GM10266 (cell line): ENCODE measurements around the gene RTL5.

Experiments
- DNase-seq: peaks from one replicate; pipeline ENCODE4 v3.0.0; 2012; ENCODE audit errors: extremely low spot score
- CTCF ChIP-seq: IDR thresholded peaks from 2 replicates; pipeline ENCODE4 v1.5.1; 2012; ENCODE audit warnings: mild to moderate bottlenecking, low read depth; ENCODE audit not compliant: control insufficient read depth, insufficient read depth; ENCODE audit errors: missing control alignments

Gene RTL5

GRCh38 chrX:72086995-72087394 is 44.7 kb downstream of the RTL5 start:
- DNase-seq = no peak
- no peak for TF ChIP-seq CTCF

- DNase-seq = no peak
These were observed 47.6 kb downstream of the RTL5 start for GRCh38 chrX:72084114-72084513.

GRCh38 chrX:72083291-72083690 is 48.4 kb downstream of the RTL5 start:
- TF ChIP-seq CTCF = no peak
- no peak for DNase-seq

More at GRCh38 chrX:72084114-72084513, 47.6 kb downstream of the RTL5 start:
- no peak for TF ChIP-seq CTCF

GRCh38 chrX:72081605-72082320 is 50.0 kb downstream of the RTL5 start:
- no peak for DNase-seq
- no peak for TF ChIP-seq CTCF

GRCh38 chrX:72080800-72081199 is 50.9 kb downstream of the RTL5 start:
- no peak for DNase-seq
- TF ChIP-seq CTCF = no peak

- TF ChIP-seq CTCF = no peak
- no peak for DNase-seq
These were observed 51.6 kb downstream of the RTL5 start for GRCh38 chrX:72080150-72080549.

- TF ChIP-seq CTCF = no peak
- no peak for DNase-seq
These were observed 52.1 kb downstream of the RTL5 start for GRCh38 chrX:72079607-72080006.
